Stimulated activated CD4-positive, alpha-beta T cell treated with anti-CD3 and anti-CD28 coated beads, Interleukin-4, amount 100 ng/mL, for 24 hours (primary cell): ENCODE data around the gene IL34.
"Not testable (repeated sequence)": the region's sequence is repeated elsewhere in the genome, so short reads cannot be mapped to it uniquely, and the experiment has no call there.

Source experiments
- DNase-seq: peaks from one replicate; pipeline ENCODE4 v3.0.0-alpha.2; 2020

The IL34 gene

GRCh38 chr16:70659546-70659945, 13.2 kb downstream of the IL34 start:
- no peak for DNase-seq

GRCh38 chr16:70659953-70660671, 13.8 kb downstream of the IL34 start:
- DNase-seq: no peak

GRCh38 chr16:70660672-70661350, 14.5 kb downstream of the IL34 start:
- DNase-seq: no peak

GRCh38 chr16:70661534-70661917, 15.2 kb downstream of the IL34 start:
- DNase-seq: no peak

GRCh38 chr16:70661918-70662641, 15.7 kb downstream of the IL34 start:
- DNase-seq: no peak

GRCh38 chr16:70662991-70663523, 16.7 kb downstream of the IL34 start:
- no peak for DNase-seq

- no peak for DNase-seq
Measured at GRCh38 chr16:70663524-70664324, 17.4 kb downstream of the IL34 start.

GRCh38 chr16:70664325-70665112, 18.2 kb downstream of the IL34 start:
- no peak for DNase-seq

- DNase-seq: no peak
Measured at GRCh38 chr16:70665113-70665694, 18.8 kb downstream of the IL34 start.

GRCh38 chr16:70665806-70666735, 19.7 kb downstream of the IL34 start:
- no peak for DNase-seq

- no peak for DNase-seq
Measured at GRCh38 chr16:70670175-70670574, 23.8 kb downstream of the IL34 start.

- DNase-seq: not testable (repeated sequence)
Measured at GRCh38 chr16:70670938-70671337, 24.6 kb downstream of the IL34 start.

- DNase-seq: no peak
Measured at GRCh38 chr16:70674221-70675014, 28.1 kb downstream of the IL34 start.

- no peak for DNase-seq
Measured at GRCh38 chr16:70675851-70676513, 29.6 kb downstream of the IL34 start.

GRCh38 chr16:70676675-70677498, 30.5 kb downstream of the IL34 start:
- no peak for DNase-seq

- DNase-seq: no peak
Measured at GRCh38 chr16:70677499-70678120, 31.3 kb downstream of the IL34 start.

- no peak for DNase-seq
Measured at GRCh38 chr16:70678121-70678897, 31.9 kb downstream of the IL34 start.
